Activated T-cell treated with anti-CD3 and anti-CD28 coated beads, Interleukin-2, amount 50 U/mL, for 48 hours (primary cell): ENCODE results near the gene KLK10.

Experiments
- DNase-seq, 2 experiments: peaks; one replicate each; pipeline ENCODE4 v3.0.0-alpha.2; 2020

Gene KLK10

GRCh38 chr19:50967929-50968715 is 51.4 kb downstream of the KLK10 start:
- DNase-seq = no peak

- DNase-seq = no peak
Observed at GRCh38 chr19:50964266-50964665, 55.2 kb downstream of the KLK10 start.

DNA sequence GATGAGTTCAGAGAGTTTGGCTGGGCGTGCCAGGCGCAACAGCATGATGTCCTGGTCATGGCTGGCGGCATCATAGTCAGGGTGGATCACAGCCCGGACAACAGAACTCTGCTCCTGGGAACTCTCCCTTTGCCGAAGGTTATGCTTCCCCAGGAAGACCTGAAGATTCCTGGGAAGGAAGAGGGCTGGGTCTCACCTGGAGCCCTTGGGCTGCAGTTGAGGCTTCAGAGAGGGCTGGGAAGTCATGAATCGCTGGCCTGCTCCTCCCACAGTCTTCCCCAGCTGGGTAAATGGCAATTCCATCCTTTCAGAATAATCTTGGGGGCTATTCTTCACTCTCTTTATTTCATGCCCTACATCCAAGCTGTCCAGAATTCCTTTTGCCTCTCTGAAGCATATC is 56.1 kb downstream of the KLK10 start:
- DNase-seq = no peak
